Fibroblast of pulmonary artery (primary cell): ENCODE measurements around the gene GOLGA6L10.
"Not testable (repeated sequence)": the region's sequence is repeated elsewhere in the genome, so short reads cannot be mapped to it uniquely, and the experiment has no call there.

Experiments used
- DNase-seq: peaks from one replicate; pipeline ENCODE4 v3.0.0-alpha.2; 2010; ENCODE audit warnings: low read depth
- H3K4me3 ChIP-seq: replicated peaks from 2 replicates; pipeline ENCODE4 v1.5.1; 2011; ENCODE audit warnings: low read depth, mild to moderate bottlenecking, control low read depth, low read length, moderate library complexity
- CTCF ChIP-seq: IDR thresholded peaks from 2 replicates; pipeline ENCODE4 v1.5.1; 2011; ENCODE audit warnings: mild to moderate bottlenecking, control low read depth, low read length, inconsistent platforms; ENCODE audit errors: missing control alignments

The GOLGA6L10 gene

DNA sequence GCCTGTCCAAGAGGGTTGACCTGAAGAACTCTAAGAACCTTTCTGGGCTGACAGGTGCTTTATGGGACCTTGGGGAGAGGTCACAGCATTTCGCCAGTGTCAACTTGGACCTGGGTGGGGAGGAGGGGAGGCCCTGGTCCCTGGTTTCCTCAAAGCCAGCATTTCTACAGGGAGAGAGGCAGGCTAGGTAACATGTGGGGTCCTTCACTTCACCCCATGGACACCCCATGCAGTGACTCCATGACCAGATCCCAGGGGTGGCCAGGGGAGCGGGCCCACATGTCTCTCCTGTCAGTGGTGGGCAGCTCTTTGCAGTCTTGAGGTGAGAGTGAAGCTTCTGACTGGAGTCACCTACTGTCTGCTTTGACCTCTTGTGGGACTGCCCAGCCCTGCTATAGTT lies 35.8 kb downstream of the GOLGA6L10 start:
- no peak for TF ChIP-seq CTCF
- H3K4me3 ChIP-seq = no peak overlapping the region
- no peak for DNase-seq

DNA sequence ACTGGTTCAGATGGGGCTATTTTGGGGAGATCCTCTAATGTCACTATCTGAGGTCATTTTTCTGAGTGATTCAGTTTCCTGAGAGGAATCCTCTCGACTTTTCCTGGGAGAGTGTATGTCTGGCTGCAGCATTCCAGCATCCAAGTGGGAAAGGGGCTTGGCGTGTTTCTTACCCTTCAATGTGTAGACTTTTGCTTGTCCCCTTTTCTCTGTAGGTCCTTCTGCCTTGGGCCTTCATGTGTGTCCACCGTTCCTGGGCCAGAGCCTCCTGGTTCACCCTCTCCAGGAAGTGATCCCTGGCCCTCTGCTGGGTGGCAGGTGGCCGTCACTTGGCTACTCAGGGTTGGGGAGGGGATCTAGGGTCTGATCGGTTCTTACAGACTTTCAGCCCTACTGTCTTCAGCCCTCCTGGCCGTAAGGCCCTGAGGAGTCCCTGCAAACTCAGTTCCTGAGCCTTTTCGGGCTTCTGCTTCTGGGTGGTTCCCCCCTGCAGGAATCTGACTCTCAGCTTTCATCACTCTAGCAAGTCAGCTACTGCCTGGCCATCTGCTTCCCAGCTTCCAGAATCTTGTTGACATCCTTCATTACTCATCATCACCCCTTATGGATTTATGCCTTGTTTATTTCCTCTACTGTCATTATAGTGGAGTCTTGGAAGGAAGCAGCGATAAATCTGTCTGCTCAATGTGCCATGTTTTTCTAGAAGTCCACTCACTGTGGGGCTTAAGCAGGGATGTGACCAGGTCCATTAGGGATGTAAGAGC lies 36.5 kb downstream of the GOLGA6L10 start:
- peak; percentile 18 for DNase-seq
- TF ChIP-seq CTCF = no peak
- no peak overlapping the region for H3K4me3 ChIP-seq

- DNase-seq, H3K4me3 ChIP-seq: not testable (repeated sequence)
Observed at GRCh38 chr15:82311321-82311720, 38.0 kb downstream of the GOLGA6L10 start.

GRCh38 chr15:82309802-82310201 lies 39.5 kb downstream of the GOLGA6L10 start:
- H3K4me3 ChIP-seq = no peak overlapping the region
- no peak for DNase-seq
- TF ChIP-seq CTCF = no peak

- TF ChIP-seq CTCF = no peak
- no peak overlapping the region for H3K4me3 ChIP-seq
- DNase-seq = no peak
Observed at GRCh38 chr15:82307714-82308081, 41.6 kb downstream of the GOLGA6L10 start.

DNA sequence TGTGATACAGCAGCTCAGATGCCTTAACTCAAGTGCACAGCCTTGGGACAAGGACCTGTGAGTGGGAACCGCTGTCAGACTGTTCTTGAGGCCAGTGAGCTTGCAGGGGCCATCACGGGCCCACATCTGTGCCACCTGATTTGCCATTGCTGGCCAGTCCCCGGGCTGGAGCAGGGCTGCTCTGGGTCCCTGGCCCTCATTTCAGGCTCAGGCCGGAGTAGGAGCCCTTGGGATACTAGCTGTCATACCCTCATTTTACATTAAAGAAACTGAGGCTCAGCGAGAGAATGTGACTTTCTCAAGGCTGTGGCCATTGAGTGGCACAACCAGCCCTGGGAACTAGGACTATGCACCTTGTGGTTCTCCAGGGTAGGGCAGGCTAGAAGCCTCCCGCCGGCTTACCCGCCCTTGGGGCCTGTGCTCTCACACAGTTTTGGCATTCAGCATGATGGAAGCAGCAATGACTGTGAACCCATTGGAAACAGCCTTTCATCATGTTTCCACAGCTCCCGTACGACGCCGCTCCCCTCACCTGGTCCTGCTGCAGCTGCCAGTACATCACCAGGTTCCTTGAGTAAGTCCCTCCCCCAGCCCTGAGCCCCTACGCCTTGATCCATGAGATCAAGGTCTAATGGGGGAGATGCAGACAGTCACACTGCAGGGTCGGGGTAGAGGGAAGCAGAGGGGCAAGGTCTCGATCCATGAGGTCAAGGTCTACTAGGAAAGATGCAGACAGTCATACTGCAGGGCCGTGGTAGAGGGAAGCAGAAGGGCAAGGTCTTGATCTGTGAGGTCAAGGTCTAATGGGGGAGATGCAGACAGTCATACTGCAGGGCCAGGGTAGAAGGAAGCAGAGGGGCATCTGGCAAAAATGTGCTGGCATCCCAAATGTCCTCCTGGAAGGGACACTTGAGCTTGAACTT lies 42.2 kb downstream of the GOLGA6L10 start:
- no peak for DNase-seq
- no peak overlapping the region for H3K4me3 ChIP-seq
- TF ChIP-seq CTCF = no peak

- no peak for TF ChIP-seq CTCF
- DNase-seq = no peak
- no peak overlapping the region for H3K4me3 ChIP-seq
Observed at GRCh38 chr15:82305621-82306048, 43.6 kb downstream of the GOLGA6L10 start.
